Brain microvascular endothelial cell (primary cell): Measurements from ENCODE around the gene SNRPN.

ENCODE experiments used
- DNase-seq: peaks from one replicate; pipeline ENCODE4 v3.0.0-alpha.2; 2020
- H3K27ac ChIP-seq: fragments of 250-450 bp; sonication (Bioruptor Pico); 2 replicates; pipeline ENCODE4 v1.5.1; 2020; ENCODE audit warnings: mild to moderate bottlenecking, moderate library complexity
- H3K27me3 ChIP-seq: fragments of 250-450 bp; sonication (Bioruptor Pico); replicated peaks from 2 replicates; pipeline ENCODE4 v1.5.1; 2020; ENCODE audit warnings: mild to moderate bottlenecking
- H3K36me3 ChIP-seq: fragments of 250-450 bp; sonication (Bioruptor Pico); replicated peaks from 2 replicates; pipeline ENCODE4 v1.5.1; 2020; ENCODE audit warnings: mild to moderate bottlenecking
- H3K4me3 ChIP-seq: 2 replicates; pipeline ENCODE4 v1.5.1; 2011; ENCODE audit warnings: low read depth, mild to moderate bottlenecking, control low read depth, low read length, moderate library complexity
- in situ Hi-C: cut with HindIII; loops from 2 replicates; pipeline ENCODE4 v1.10.0; 2017; ENCODE audit warnings: low sequenced_read_pairs, low pct_ligation_motif_present
- TF ChIP-seq, protein P1 (sequence below): IDR thresholded peaks from 2 replicates; pipeline ENCODE4 v1.5.1; 2011; ENCODE audit warnings: low read depth, mild to moderate bottlenecking, moderate library complexity, low read length, control low read depth, inconsistent platforms; ENCODE audit errors: missing control alignments

SNRPN gene

DNA sequence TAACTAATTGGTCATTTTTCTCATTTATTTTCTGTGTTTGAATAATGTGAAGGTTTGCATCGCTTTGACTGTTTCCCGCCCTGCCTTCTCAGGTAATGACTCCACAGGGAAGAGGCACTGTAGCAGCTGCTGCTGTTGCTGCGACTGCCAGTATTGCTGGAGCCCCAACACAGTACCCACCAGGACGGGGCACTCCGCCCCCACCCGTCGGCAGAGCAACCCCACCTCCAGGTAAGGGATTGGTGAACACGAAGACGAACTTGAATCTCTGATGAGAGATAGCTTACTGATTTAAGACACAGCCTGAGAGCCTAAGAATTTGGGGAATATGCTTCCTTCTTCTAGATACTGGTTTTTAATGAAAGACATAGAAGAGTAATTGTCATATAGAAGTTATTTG, 22.9 kb downstream of the SNRPN start:
- no peak overlapping the region for H3K27ac ChIP-seq
- peaks cover 4% of the 10 kb centered on the region for H3K36me3 ChIP-seq
- in situ Hi-C loops, result no loop called here
- no peak overlapping the region for H3K4me3 ChIP-seq
- no peak for DNase-seq
- no peaks in the 10 kb centered on the region for H3K27me3 ChIP-seq
- TF ChIP-seq, protein P1, sequence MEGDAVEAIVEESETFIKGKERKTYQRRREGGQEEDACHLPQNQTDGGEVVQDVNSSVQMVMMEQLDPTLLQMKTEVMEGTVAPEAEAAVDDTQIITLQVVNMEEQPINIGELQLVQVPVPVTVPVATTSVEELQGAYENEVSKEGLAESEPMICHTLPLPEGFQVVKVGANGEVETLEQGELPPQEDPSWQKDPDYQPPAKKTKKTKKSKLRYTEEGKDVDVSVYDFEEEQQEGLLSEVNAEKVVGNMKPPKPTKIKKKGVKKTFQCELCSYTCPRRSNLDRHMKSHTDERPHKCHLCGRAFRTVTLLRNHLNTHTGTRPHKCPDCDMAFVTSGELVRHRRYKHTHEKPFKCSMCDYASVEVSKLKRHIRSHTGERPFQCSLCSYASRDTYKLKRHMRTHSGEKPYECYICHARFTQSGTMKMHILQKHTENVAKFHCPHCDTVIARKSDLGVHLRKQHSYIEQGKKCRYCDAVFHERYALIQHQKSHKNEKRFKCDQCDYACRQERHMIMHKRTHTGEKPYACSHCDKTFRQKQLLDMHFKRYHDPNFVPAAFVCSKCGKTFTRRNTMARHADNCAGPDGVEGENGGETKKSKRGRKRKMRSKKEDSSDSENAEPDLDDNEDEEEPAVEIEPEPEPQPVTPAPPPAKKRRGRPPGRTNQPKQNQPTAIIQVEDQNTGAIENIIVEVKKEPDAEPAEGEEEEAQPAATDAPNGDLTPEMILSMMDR, result no peak

DNA sequence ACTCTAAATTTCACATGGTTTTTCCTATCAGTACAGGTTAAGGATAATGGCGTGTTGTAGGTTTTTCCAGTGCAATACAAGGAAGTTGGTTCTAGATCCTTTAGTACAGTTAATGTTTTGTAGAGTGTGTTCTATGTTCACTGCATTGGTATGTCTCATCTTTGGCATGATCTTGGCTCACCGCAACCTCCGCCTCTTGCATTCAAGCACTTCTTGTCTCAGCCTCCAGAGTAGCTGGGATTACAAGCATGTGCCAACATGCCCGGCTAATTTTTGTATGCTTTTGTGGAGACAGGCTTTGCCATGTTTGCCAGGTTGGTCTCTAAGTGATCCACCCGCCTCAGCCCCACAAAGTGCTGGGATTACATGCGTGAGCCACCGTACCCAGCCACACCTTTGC, 30.4 kb downstream of the SNRPN start:
- Histone ChIP-seq H3K4me3 (no peak overlapping the region), H3K27me3 (no peaks in the 10 kb centered on the region), H3K27ac (no peak overlapping the region), H3K36me3 (no peaks in the 10 kb centered on the region)
- in situ Hi-C loops, result no loop called here
- no peak for DNase-seq
- TF ChIP-seq, protein P1, result no peak

DNA sequence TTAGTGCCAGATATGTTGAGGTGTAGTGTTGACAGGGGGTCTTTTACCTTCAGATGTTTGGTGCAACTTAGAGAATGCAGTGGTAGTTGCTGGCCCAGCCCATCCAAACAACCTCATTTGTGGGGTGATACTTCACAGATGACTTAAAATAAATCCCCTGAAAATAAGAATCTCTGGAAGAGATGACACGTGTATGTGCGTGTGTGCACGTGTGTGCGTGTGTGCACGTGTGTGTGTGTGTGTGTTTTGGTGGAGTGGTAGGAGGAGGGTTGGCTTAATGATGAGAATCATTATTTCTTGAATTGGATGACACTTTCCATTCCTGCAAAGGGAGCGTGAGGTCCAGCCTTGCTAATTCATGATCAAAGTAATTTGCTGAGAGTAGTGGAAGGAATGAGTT, 31.9 kb downstream of the SNRPN start:
- no peak overlapping the region for H3K27ac ChIP-seq
- no peaks in the 10 kb centered on the region for H3K36me3 ChIP-seq
- DNase-seq, result no peak
- no peaks in the 10 kb centered on the region for H3K27me3 ChIP-seq
- no peak overlapping the region for H3K4me3 ChIP-seq
- in situ Hi-C loops, result no loop called here
- TF ChIP-seq, protein P1, result no peak

DNA sequence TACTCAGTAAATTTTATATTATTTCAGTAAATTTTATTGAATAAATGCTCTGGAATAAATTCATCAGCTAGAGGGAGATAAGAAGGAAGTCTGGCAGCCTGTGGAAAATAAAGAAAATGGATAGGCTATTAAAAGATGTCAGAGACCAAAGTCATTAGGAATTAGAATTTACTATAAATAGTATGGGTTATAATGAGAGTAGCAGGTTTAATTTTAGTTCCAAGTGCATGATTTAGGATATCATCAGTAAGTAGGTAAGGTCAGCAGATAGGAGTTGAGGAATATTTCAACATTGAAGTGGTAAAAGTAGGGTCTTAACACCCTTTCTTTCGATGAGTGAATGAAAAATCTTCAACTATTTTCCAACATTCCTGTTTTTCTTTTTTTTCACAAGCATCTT, 64.6 kb downstream of the SNRPN start:
- in situ Hi-C loops, result no loop called here
- TF ChIP-seq, protein P1, result no peak
- DNase-seq, result no peak
- H3K36me3 ChIP-seq, result no peaks in the 10 kb centered on the region
- H3K27ac ChIP-seq, result no peak overlapping the region
- no peaks in the 10 kb centered on the region for H3K27me3 ChIP-seq
- no peak overlapping the region for H3K4me3 ChIP-seq

DNA sequence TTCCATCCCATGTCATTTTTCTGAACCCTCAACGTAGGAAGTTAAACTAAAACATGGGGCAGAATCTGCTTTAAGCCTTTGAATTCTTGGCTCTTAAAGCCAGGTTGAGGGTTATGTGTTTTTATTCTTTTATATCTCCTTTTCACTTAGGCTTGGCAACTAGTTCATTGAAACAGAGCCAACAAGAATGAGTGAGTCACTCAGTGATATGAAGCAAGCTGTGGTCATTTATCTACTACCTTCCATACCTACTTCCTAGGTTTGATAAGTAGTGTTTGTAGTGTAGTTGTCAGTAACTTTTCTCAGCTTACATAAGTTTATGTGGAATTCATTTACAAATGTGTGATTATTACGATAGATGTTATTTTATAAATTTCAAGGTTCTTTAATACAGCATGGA, 67.4 kb downstream of the SNRPN start:
- H3K36me3 ChIP-seq, result no peaks in the 10 kb centered on the region
- H3K27ac ChIP-seq, result no peak overlapping the region
- TF ChIP-seq, protein P1, result no peak
- peak; percentile 24 for DNase-seq
- no peak overlapping the region for H3K4me3 ChIP-seq
- H3K27me3 ChIP-seq, result no peaks in the 10 kb centered on the region
- in situ Hi-C loops, result no loop called here
